Activated CD4-positive, alpha-beta T cell treated with anti-CD3 and anti-CD28 coated beads for 24 hours (primary cell): ENCODE measurements around the gene SIPA1L3.
"Not testable (repeated sequence)": the region's sequence is repeated elsewhere in the genome, so short reads cannot be mapped to it uniquely, and the experiment has no call there.

Experiments
- DNase-seq, 2 donors: peaks; one replicate each; pipeline ENCODE4 v3.0.0-alpha.2; 2020; ENCODE audit warnings: low read depth in 2 of 2

The SIPA1L3 gene

DNA sequence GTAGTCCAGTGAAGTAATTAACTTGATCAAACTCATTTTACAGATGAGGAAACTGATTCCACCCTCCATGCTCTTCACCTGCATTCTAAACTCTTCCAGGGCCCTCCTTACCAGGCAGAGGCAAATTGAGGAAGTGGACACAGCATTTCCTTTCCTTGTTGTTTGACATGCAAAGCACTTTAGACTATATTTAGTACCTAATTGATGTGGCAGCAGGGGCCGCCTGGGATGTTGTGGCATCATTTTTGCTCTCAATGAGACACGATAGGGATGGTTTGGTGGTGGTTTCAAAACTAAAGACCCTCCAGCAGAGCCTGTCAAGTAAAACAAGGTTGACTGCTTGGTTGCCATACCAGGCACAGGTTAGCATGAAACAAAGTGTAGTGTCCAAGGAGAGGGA lies 7.9 kb downstream of the SIPA1L3 start:
- no peak for DNase-seq

DNA sequence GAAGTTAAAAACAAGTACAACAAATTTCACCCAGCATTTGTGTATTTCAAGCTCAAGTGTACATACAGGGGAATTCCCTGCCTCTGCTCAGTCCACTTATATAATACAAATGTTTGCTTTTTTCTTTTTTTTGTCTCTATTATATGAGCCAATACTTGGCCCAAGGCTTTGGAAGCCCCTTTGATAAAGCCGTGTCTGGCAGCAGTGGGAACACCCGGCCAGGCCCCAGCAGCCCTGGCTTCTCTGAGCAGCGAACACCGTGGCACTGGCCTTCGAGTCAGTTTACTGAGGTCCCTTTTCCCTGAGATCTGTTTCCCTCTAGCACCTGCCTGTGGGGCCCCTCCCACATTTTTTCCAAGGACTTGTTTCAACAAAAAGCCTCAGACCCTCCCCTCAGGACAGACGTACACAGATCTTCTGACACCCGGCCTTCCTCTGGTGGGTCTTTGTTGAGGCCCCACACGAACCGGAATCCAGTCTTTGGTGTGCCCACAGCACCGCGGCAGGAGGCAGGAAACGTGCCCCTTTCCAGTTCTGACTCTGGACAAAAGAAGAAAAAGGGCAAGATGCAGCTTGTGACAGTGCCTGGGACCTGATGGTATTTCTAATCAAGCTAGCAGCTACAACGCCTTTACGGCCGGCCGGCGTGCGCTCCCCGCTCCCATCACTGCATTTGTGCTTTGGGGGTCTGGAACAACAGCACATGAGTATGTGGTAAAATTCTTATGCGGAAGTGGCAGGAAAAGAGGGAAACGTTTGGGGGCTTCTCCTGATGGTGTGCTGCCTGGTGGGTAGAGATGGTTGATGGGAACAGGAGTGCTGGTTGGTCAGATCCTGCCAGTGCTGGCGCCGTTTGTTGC lies 13.8 kb downstream of the SIPA1L3 start:
- no peak for DNase-seq

DNA sequence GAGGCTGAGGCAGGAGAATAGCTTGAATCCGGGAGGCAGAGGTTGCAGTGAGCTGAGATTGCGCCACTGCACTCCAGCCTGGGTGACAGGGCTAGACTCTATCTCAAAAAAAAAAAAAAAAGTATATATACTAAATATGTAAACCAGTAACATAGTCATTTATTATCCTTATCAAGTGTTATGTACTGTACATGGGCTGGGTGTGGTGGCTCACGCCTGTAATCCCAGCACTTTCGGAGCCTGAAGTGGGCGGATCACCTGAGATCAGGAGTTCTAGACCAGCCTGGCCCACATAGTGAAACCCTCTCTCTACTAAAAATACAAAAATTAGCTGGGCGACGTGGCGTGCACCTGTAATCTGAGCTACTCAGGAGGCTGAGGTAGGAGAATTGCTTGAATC lies 17.6 kb downstream of the SIPA1L3 start:
- not testable (repeated sequence) for DNase-seq

DNA sequence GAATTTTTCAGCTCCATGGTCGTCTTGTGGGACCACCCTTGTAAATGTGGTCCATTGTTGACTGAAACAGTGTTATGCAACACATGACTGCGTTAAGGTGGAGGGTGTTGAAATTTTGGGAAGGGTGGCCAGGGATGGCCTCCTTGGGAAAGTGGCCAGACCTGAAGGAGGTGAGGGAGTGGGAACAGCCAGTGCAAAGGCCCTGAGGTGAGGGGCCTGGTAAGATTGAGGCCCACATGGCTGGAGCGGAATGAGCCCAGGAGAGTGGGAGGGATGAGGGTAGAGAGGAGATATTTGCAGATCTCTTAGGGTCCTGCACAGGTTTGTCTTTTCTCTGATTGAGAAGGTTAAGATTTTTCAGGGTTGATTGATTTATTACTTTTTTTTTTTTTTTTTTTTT lies 18.2 kb downstream of the SIPA1L3 start:
- no peak for DNase-seq

DNA sequence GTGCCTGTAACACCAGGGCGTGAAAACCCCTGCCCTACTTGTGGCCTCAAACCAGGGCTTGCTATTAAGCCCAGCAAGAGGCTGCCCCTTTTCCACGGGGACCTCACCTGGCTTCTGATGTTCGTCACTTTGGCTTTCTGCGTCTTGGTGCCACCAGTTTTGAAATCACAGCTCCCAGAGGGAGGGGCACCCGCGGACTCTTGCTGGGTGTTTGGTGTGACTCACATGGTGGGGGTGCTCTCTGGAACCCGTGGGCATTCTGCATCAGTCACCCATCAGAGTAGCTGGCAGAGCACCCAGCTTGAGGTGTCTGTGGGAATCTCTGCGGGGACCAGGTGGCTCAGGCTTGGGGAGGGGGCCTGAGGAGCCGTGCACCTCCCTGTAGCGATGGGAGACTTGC lies 19.2 kb downstream of the SIPA1L3 start:
- DNase-seq = no peak

DNA sequence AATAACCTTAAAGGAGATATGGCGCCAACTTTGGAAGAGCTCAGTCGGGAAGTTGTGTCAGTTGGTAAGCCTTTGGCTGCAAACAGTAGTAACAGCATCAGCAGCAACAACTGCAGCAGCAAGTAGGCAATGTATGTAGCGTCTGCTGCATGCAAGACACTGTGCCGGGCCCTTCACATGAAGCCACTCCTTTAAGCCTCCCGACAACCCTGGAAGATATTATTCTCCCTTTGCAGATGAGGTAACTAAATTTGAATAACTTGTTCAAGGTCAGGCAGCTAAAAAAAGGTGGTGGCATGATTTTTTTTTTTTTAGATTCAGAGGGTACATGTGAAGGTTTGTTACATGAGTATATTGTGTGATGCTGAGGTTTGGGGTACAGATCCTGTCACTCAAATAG lies 19.7 kb downstream of the SIPA1L3 start:
- no peak for DNase-seq

DNA sequence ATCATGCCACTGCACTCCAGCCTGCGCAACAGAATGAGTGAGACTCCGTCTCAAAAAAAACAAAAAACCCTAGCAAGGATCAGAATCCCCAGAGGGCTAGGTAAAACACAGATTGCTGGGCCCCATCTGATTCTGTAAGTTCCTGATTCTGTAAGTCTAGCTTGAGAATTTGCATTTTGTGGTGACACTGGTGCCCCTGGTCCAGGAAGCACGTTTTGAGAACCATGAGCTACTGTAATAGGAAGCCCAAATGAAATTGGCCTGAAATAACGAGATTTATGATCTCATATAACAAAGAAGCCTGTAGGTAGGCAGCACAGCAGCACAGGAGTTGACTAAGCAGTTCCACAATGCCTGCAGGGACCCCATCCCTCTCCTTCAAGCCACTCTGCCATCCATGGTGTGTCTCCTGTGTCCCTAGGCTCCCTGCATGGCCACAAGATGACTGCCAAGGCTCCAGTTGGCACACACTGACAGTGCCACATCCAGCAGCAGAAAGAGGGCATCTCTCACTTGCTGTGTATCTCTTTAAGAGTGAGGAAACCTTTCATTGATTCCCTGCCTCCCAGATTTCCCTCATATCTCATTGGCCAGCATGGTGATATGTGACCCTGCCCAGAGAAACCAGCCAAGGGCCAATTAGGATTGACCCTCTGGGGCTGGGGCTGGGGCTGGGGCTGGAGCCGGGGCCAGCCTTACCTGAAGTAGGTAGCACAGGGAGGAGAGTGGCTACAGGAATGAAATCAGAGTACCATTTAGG lies 21.7 kb downstream of the SIPA1L3 start:
- DNase-seq = no peak

DNA sequence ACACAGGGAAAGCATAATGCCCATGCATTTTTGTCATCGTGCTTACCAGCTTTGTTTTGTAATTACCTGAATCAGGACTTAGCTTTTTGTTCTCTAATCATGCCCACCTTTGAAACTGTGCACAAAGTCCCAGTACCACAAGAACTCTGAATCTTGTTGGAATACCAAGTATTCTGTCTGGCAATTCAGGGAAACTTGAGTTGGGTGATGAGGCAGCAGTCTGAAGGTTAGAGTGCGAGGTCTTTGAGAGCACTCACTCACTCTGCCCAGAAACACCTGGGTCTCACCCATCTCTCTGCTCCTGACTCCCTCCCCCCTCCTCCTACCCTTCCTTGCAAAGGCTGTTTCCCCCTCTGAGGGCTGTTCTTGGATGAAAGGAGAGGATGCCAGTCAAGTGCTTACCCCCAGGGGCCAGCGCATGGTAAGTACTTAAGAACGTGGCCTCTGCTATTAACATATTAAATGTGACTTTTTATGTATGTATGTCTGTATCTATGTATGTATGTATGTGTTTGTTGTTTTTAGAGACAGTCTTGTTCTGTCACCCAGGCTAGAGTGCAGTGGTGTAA lies 22.4 kb downstream of the SIPA1L3 start:
- no peak for DNase-seq

DNA sequence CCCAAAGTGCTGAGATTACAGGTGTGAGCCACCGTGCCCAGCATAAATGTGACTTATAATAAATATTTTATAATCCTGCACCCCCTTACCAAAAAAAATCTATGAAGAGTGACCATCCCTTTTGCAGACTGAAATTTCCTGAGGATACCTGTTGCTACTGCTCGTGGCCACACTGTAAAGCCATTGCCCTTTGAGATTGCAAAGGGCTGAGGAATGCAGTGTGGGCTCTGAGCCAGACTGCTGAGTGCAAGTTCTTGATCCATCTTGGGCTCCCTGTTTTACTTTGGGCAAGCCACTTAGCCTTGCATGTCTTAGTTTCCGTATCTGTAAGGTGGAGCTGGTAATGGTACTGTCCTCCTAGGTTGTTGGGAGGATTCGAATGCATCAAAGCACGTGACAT lies 23.4 kb downstream of the SIPA1L3 start:
- DNase-seq = no peak

DNA sequence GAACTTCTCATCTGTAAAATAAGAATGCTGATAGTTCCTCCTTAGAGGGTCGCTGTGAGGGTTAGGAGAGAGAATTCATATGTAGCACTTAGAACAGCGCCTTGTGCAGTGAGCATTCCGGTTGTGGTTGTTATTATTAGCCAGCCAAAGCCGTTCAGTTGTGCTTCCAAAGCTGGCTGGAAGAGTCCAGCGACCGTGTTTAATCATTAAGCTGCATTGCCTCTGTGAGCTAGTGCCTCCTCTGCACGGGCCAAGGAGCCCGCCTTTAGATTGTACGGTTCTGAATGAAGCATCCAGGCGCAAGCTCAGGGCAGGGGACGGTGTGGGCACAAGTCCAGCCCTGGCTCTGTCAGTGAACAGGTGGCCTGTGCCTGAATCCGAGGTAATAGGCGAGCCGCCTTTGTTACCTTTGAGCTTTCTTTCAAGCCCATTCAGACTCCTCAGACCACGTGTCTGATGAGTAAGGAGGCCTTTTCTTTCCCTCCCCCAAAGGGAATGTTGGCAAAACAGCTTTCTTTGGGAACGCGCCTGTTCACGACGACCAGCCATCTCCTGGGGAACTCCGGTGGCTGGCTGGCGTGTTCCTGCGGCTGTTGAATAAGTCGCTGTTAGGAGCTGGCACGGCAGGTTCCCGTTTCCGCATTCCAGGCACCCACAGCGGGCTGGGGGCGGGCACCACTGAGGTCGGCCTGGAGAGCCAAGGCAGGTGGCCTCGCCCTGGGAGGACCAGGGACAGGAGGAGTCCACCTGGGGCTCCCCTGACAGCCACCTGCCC lies 25.1 kb downstream of the SIPA1L3 start:
- DNase-seq = no peak

DNA sequence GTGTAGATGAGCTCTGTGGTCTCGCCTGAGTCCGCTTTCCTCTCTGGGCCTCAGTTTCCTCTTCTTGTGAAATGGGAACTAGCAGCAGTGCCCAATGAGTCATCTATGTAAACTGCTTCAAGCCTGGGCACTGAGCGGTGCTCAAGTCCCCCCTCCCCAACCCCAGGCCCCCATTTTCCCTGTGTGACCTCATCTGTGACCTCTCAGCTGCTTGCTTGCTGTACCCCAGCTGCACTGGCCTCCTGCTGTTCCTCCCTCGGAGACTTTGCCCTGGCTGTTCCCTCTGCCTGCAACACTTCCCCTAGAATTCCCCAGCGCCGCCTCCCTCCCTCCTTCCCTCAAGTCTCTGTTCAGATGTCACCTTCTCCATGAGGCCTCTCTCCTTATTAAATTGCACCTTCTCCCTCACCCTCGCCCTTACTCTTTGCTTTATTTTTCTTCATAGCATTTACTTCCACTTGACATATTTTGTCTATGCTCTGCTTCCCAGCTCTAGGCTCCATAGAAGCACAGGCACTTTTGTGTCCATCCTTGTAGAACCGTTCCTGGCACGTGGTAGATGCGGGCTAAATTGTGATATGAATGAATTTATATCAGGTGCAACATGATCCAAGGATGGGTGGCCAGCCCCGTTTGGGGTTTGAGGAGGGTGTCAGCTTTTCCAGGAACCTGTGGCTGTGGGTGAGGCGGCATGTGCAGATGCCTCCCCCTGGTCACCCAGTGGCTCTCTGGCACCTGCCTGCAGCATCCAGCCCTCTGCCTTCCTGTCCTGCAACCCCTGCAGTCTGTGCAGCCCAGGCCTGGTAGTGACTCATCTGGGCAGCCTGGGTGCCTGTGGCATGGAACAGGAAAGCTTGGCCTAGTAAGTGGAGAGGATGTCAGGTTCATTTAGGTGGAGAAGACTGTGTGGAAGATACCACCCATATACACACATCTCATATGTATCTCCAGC lies 26.3 kb downstream of the SIPA1L3 start:
- DNase-seq = no peak

DNA sequence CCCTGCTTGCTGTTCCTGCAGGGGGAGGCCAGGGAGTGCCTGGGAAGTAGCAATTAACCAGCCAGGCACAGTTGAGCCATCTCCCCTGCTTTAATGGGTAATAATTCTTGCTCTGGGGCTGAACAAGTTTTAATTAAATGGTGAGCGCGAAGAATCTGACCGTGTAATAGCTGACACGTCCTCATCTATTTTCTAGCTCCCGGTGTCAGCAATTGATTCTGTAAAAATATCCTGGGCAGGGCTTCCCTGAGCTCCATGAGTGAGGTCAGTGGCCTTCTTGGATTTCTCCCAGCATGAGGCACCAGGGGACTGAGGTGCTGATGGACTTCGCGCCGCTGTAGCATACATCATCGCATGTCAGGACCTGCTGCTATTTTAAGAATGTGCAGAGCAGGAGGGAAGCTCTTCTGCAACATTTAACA lies 26.9 kb downstream of the SIPA1L3 start:
- no peak for DNase-seq

DNA sequence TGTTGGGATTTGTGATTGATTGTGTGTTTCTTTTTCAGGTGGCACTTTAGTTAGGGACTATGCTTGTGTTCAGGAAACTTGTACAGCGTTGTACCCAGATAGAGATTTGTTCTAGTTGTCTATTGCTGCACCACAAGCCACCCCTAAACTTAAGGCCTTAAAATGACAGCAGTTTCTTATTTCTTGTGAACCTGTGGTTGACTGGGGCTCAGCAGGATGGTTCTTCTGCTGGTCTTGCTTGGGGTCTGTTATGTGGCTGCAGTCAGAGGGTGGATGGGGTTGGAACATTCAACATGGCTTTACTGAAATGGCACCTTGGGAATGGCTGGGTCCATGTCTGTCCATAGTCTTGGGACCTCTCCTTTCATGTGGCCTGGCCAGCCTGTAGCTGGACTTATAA lies 28.3 kb downstream of the SIPA1L3 start:
- DNase-seq = no peak

DNA sequence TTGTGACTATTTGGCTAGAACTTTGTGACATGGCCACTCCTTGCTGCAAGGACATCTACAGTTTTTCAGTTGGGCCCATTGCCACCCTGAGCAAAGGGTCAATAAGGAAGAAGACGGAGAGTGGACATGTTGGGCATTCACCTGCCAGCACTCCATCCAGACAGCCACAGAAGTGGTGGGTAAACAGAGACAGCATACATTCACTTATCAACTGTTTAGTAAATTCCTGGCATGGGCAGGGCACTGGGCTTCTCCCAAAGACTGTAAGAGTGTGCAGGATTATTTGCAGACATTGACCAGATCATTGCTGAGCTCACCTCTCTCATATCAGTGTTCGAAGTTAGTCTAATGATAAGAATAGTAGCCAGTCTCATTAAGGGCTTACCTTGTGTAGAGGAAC lies 29.2 kb downstream of the SIPA1L3 start:
- DNase-seq = no peak

DNA sequence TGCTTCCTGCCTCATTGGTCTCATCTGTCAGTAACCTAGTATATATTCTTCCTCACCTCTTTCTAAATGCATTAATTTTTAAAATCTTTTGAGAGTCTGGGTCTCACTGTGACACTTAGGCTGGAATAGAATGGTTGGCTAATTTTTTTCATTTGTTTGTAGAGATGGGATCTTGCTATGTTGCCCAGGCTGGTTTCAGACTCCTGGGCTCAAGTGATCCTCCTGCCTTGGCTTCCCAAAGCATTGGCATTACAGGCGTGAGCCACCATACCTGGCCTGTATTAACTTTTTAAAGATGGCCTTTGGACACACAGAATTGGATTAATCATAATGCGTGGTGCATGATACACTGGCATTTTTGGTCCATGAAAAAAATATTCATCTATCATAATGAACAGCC lies 29.9 kb downstream of the SIPA1L3 start:
- no peak for DNase-seq

DNA sequence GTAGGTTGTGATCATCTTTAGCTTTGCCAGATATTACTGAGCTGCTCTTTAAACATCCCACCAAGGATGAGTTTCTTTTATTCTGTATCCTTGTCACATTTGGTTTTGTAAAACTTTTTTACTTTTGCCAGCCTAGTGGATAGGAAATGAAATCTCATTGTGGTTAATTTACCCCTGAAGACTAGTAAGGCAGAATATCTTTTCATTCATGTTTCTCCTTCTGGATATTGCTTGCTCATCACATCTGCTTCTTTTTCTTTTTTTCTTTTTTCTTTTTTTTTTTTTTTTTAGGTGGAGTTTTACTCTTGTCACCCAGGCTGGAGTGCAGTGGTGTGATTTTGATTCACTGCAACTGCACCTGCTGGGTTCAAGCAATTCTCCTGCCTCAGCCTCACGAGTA lies 31.3 kb downstream of the SIPA1L3 start:
- DNase-seq = no peak

DNA sequence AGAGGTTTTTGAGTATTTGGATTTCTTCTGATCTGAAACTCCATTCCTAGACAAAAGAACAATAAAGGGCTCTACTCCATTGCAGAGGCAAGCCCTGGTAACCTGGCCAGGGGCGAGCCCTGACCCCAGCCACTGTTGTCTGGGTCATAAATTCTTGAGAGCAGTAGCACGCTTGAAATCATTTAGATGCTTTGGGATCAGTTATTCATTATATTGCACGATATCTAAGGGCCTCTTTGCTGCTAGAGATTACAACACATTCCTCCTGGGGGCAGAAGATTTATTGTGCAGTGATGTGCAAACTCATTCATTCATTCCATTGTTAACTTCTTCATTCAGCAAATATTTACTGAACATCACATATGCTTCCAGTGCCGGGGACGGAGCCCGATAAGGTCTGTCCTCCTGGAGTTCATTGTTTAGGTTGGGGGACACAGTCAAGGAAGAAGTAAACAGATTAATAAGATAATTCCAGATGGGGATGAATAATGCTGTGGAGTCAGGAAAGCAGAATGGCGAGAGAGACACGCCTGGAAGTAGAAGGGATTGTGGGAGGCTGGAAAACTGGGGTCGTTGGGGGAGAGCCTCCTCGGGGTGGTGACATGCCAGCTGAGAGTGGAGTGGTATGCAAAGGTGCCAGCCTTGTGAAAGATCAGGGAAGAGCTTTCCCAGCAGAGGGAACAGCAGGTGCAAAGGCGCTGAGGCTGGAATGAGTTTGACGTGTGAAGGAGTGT lies 34.9 kb downstream of the SIPA1L3 start:
- DNase-seq = no peak

DNA sequence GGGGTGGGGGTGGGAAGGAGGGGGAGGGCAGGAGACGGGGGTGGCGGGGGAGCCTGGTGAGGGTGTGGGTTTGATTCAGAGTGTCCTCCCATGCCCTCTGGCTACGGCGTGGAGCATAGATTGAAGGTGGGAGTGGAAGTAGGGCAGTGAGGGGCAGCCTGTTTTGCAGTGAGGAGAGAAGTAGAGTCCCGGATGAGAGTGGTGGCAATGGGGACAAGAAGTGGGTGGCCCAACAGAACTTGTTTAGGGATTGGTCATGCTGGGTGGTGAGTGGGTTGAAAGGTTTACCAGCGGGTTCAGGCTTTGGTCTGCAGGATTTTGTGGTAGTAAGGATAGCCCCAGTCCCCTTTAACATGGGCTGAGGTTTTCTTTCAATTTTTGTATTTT lies 35.5 kb downstream of the SIPA1L3 start:
- no peak for DNase-seq

DNA sequence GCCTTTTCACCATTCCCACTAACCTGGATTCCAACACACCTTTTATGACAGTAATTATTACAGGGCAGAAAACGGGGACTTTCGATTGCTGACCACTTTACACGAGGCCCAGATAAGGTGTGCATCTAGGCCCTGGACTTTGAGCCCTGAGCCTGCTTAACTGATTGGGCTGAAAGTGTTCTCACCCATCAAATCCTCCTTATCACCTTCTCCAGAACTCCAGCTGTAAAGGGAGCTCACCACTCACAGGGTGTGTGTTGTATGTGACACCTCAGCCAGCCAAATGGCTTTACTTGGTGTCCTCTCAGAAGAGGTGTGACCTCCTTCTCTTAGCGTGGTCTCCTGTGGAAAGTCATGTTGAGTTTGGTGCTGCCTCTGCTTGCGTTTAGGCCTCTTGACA lies 36.5 kb downstream of the SIPA1L3 start:
- no peak for DNase-seq

DNA sequence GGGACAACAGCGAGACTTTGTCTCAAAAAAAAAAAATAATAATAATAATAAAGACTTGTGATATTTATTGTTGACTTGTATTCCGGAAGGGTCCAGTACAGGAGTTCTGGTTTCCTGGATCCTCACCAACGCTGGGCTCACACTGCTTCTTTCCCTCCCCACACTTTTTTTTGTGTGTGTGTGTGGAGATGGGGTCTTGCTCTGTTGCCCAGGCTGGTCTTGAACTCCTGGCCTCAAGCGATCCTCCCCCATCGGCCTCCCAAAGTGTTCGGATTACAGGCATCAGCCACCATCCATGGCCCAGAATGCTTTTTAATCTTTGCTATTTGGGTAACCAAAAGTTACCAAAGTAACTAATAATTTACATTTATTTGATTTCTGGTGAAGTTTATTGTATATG lies 39.1 kb downstream of the SIPA1L3 start:
- no peak for DNase-seq
